ENCODE measurements around the gene FBXO3. TPM values are rescaled to one million over a fixed set of nuclear protein-coding genes. Genes with fewer than 3 reads are reported as not detected.

Gene FBXO3
- total RNA-seq, 4 donors from 2014 or later: 26.5 to 49.2 (median 43.8) TPM

DNA sequence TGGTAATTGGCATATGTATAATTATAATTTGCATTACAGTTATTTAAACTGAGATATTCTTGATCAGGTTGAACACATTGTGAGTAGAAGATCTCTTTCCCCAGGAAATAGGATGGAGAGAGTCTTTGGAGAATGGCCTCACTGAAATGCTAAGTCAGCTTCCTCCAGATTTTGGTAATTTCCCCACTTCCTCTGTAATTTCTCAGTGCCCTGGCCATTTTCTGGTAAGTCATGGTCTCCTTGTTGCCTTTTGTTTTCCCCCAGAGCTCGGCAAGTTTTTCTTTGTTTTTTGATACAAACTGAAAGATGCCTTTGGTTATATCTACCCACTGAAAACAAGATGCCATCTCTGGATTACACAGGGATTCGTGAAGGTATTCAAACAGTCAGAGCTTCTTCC, 12.8 kb upstream of the FBXO3 start:
- no peaks in the 10 kb centered on the region for H3K36me3 ChIP-seq
- intact Hi-C loops (cut with DNase I): no loop called here
- WGBS: 75% methylated on average over 2 of the region's 2 CpGs
- H3K27me3 ChIP-seq: peaks cover 0 to 1% (median 0%) of the 10 kb centered on the region in 4 donors
- no peaks in the 10 kb centered on the region for H3K9me3 ChIP-seq
- no peak overlapping the region for H3K4me3 ChIP-seq
- no peaks in the 10 kb centered on the region for H3K4me1 ChIP-seq
- TF ChIP-seq POLR2AphosphoS5 (IDR thresholded peaks at IDR 0.05) (no peak), POLR2A (IDR thresholded peaks at IDR 0.05; ENCODE audit: low read depth) (no peak), EP300 (IDR thresholded peaks at IDR 0.05) (no peak)
- TF ChIP-seq, protein P1, sequence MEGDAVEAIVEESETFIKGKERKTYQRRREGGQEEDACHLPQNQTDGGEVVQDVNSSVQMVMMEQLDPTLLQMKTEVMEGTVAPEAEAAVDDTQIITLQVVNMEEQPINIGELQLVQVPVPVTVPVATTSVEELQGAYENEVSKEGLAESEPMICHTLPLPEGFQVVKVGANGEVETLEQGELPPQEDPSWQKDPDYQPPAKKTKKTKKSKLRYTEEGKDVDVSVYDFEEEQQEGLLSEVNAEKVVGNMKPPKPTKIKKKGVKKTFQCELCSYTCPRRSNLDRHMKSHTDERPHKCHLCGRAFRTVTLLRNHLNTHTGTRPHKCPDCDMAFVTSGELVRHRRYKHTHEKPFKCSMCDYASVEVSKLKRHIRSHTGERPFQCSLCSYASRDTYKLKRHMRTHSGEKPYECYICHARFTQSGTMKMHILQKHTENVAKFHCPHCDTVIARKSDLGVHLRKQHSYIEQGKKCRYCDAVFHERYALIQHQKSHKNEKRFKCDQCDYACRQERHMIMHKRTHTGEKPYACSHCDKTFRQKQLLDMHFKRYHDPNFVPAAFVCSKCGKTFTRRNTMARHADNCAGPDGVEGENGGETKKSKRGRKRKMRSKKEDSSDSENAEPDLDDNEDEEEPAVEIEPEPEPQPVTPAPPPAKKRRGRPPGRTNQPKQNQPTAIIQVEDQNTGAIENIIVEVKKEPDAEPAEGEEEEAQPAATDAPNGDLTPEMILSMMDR (IDR thresholded peaks at IDR 0.05): no peak
- no peak overlapping the region for H3K27ac ChIP-seq (replicated peaks in 1 of 4)
- no peak for DNase-seq (ENCODE audit: extremely low spot score)

DNA sequence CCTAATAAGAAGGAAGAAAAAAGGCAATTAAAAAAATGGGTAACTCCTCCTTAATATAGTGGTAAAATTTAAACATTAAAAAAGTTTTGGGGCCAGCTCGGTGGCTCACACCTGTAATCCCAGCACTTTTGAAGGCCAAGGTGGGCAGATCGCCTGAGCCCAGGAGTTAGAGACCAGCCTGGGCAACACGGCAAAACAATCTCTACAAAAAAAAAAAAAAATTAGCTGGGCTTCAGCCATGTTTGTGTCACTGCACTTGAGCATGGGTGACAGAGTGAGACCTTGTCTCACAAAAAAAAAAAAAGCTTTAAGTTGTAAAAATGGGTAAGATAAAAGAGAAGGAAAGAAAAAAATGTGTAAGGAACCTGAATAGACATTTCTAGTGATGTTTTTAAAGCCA, 11.3 kb upstream of the FBXO3 start:
- TF ChIP-seq, protein P1 (IDR thresholded peaks at IDR 0.05): no peak
- TF ChIP-seq POLR2AphosphoS5 (IDR thresholded peaks at IDR 0.05) (no peak), POLR2A (IDR thresholded peaks at IDR 0.05; ENCODE audit: low read depth) (no peak), EP300 (IDR thresholded peaks at IDR 0.05) (no peak)
- no peaks in the 10 kb centered on the region for H3K27me3 ChIP-seq
- 91% methylated on average over 3 of the region's 3 CpGs for WGBS
- DNase-seq (ENCODE audit: extremely low spot score): no peak
- intact Hi-C loops (cut with DNase I): no loop called here
- no peaks in the 10 kb centered on the region for H3K9me3 ChIP-seq
- H3K27ac ChIP-seq (replicated peaks in 1 of 4): no peak overlapping the region
- no peak overlapping the region for H3K4me3 ChIP-seq
- peaks cover under 1 to 4% (median 3%) of the 10 kb centered on the region in 4 donors for H3K4me1 ChIP-seq
- no peaks in the 10 kb centered on the region for H3K36me3 ChIP-seq

DNA sequence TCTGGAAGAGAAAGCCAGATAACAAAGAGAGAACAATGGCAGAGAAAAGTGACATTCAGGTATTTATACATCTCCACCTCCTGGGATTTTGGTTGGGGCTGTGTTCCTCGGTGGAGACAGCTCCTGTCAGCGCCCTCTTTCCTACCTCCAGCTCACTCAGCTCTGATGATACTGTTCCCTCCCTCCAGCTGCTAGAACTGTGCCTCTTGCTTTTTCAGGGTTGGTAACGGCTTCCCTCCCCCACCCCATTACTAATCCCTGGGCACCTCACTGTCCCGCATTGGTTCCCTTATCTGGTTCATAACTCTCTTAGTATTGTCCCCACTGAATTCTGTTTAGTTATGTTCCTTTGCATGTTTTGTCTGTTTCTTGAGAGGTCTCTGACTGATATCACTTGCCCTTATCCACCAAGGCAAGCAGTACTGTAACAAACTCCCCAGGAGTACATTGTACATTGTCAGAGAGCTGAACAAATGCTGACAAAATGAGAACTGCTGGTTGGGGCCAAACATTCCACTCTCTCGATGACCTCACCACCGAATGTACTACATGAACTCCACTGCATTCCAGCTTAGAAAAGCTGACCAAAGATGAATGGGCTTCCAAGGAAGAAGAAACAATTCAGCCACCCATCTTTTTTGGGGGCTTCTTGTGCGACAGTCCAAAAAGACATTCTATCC, 5.7 kb upstream of the FBXO3 start:
- no peak for DNase-seq (ENCODE audit: extremely low spot score)
- H3K36me3 ChIP-seq: no peaks in the 10 kb centered on the region

DNA sequence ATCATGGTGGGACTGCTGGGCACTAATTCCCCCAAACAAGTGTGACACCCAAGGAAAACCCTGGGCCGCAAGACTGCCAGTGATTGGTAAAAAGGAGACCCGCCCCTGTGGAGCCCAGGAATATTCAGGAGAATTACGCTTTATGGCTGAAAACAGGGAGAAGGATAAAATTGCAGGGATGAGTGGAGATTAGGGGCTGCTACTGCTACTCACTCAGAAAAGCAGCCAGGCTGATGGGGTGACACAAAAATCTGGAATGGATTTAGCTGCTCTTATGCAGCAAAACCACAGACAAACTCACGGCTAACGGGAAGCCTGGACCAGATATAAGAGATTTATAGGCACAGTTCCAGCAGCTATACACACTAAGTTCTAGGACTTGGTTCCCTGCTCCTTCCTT, 4.4 kb upstream of the FBXO3 start:
- Histone ChIP-seq H3K4me1 (peaks cover 38 to 58% (median 42%) of the 10 kb centered on the region in 4 donors), H3K9me3 (no peaks in the 10 kb centered on the region), H3K4me3 (no peak overlapping the region), H3K36me3 (no peaks in the 10 kb centered on the region), H3K27ac (replicated peaks in 1 of 4) (no peak overlapping the region), H3K27me3 (no peaks in the 10 kb centered on the region)
- 54% methylated on average over 5 of the region's 5 CpGs for WGBS
- intact Hi-C loops (cut with DNase I): loop anchor here (10.0 kb wide), 1 partner anchor 614 kb away; the partner anchor contains the start of gene CSTF3
- TF ChIP-seq, protein P1 (IDR thresholded peaks at IDR 0.05): no peak
- TF ChIP-seq POLR2A (IDR thresholded peaks at IDR 0.05; ENCODE audit: low read depth): no peak
- no peak for TF ChIP-seq POLR2AphosphoS5 (IDR thresholded peaks at IDR 0.05)
- no peak for TF ChIP-seq EP300 (IDR thresholded peaks at IDR 0.05)
- DNase-seq (ENCODE audit: extremely low spot score): no peak

More for the DNA sequence above, 5.7 kb upstream of the FBXO3 start:
- H3K9me3 ChIP-seq: no peaks in the 10 kb centered on the region
- peak; percentile 43 to 44 for TF ChIP-seq POLR2AphosphoS5 (IDR thresholded peaks at IDR 0.05)
- no peak for TF ChIP-seq EP300 (IDR thresholded peaks at IDR 0.05)
- WGBS: 44% methylated on average over 7 of the region's 7 CpGs
- H3K27me3 ChIP-seq: no peaks in the 10 kb centered on the region
- peak overlapping the region; percentile 13 to 54 (median 44) for H3K27ac ChIP-seq (replicated peaks in 1 of 4)
- no peak overlapping the region for H3K4me3 ChIP-seq
- H3K4me1 ChIP-seq: peaks cover 35 to 52% (median 40%) of the 10 kb centered on the region in 4 donors
- intact Hi-C loops (cut with DNase I): loop anchor here (10.0 kb wide), 1 partner anchor 615 kb away; the partner anchor contains the start of gene CSTF3

DNA sequence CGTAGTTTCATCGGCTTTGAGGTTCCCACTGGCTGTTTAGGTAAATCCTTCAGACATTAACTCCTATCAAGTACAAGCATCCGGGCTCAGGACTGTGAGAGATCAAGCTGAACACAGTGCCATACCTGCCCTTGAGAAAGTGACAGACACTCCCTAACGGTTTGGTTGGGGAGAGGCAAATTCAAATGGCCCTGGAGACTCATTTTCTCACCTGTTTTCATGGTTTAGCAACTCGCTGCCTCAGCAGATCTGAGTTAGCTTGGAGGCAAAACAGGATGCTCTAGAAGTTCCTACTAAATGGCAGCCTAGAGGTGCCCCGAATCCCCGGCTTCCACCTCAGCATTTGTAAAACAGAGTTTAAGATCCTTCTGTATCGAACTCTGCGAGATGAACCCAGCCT, 3.6 kb upstream of the FBXO3 start:
- no peak overlapping the region for H3K27ac ChIP-seq (replicated peaks in 1 of 4)
- H3K27me3 ChIP-seq: no peaks in the 10 kb centered on the region
- H3K4me3 ChIP-seq: no peak overlapping the region
- intact Hi-C loops (cut with DNase I): loop anchor here (10.0 kb wide), 1 partner anchor 613 kb away; the partner anchor contains the start of gene CSTF3
- TF ChIP-seq, protein P1 (IDR thresholded peaks at IDR 0.05): no peak
- TF ChIP-seq POLR2A (IDR thresholded peaks at IDR 0.05; ENCODE audit: low read depth) (no peak), EP300 (IDR thresholded peaks at IDR 0.05) (no peak), POLR2AphosphoS5 (IDR thresholded peaks at IDR 0.05) (no peak)
- H3K36me3 ChIP-seq: no peaks in the 10 kb centered on the region
- no peaks in the 10 kb centered on the region for H3K9me3 ChIP-seq
- DNase-seq (ENCODE audit: extremely low spot score): no peak
- H3K4me1 ChIP-seq: peaks cover 43 to 66% (median 48%) of the 10 kb centered on the region in 4 donors
- 87% methylated on average over 9 of the region's 9 CpGs for WGBS
